HG03565 (cell line): Measurements from ENCODE around the gene TFF2.

ENCODE experiments used
- ATAC-seq: cut with Tn5 transposase; IDR thresholded peaks from one replicate; pipeline ENCODE4 v1.9.1; 2021; ENCODE audit warnings: mild to moderate bottlenecking, moderate library complexity; ENCODE audit not compliant: unreplicated experiment

Gene TFF2

DNA sequence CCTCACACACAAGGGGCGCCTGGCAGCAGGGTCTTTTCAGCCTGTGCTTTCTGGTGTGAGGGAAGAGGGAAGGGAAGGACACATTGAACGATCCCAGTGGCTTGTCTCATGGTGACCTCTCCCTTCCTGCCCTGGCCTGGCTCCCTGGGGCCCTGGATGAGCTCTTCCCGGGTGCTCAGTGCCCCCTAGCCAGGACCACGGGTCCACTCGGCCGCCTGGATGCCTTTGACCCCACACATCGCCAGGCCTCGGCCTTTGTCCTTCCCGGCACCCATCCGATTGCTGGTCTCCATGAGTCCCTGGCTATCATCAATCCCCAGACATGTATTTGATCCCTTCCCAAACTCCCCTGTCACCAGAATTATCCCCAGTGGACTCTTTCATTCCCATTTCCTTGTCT is 29.6 kb downstream of the TFF2 start:
- ATAC-seq: no peak

DNA sequence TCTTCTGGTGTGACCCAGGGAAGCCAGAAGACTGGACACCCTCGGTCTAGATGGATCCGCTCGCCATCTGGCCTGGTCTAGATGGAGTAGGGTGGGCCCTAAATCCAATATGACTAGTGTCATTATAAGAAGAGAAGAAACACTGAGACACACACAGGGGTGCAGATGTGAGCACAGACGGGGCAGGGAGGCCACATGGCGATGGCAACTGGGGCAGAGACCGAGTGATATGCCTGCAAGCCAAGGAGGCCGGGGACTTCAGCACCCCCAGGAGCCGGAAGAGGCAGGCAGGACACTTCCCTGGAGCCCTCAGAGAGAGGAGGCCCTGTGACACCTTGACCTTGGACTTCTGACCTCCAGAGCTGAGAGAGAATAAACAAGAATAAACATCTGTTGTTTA is 30.0 kb downstream of the TFF2 start:
- no peak for ATAC-seq

DNA sequence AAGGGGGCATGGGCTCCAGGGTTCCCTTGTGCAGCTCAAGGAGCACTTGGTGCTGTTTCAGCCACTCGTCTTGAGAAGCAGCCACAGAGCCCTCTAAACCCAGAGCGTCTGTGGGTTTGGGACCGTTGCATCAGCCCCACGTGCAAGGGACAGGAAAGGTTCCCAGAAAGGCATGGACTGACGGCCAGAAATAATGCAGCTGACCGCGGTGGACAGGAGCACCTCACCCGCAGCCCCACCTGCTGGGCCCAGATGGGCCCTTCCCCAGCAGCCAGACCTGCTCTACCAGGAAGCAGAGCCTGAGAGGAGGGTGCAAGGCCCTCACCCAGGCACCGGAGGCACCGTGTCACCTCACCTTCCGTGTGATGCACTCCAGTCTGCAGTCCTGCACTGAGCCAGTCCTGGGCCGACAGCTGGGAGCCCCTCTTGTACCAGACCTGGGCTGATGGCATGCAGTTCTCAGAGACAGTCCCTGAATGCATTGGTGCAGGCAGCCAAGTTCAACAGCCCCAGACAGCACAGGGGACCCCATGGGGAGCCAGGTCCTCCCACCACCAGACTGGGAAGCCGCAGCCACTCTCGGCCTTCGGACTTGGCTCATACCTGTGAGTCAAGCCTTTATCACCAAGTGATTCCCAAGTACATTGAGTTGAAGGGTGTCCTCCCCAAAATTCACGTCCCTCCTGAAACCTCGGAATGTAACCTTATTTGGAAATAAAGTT is 30.8 kb downstream of the TFF2 start:
- no peak for ATAC-seq

DNA sequence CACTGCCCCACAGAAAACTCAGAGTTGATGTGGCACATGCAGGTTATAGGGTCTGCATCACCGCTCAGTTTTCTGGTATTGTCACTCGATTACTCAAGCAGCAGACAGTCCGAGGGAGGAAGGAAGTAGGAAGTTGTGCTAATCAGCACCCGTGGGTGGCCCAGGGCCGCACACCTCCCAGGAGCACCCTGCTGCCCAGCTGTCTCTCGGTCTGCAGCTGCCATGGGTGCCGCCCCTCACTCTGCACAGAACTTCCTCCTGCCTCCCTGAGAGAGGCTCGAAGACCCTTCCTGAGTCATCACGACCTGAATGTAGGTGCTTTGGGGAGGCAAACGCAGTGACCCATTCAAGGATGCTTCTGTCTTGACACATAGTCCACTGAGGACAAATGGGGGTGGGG is 31.4 kb downstream of the TFF2 start:
- ATAC-seq: no peak

DNA sequence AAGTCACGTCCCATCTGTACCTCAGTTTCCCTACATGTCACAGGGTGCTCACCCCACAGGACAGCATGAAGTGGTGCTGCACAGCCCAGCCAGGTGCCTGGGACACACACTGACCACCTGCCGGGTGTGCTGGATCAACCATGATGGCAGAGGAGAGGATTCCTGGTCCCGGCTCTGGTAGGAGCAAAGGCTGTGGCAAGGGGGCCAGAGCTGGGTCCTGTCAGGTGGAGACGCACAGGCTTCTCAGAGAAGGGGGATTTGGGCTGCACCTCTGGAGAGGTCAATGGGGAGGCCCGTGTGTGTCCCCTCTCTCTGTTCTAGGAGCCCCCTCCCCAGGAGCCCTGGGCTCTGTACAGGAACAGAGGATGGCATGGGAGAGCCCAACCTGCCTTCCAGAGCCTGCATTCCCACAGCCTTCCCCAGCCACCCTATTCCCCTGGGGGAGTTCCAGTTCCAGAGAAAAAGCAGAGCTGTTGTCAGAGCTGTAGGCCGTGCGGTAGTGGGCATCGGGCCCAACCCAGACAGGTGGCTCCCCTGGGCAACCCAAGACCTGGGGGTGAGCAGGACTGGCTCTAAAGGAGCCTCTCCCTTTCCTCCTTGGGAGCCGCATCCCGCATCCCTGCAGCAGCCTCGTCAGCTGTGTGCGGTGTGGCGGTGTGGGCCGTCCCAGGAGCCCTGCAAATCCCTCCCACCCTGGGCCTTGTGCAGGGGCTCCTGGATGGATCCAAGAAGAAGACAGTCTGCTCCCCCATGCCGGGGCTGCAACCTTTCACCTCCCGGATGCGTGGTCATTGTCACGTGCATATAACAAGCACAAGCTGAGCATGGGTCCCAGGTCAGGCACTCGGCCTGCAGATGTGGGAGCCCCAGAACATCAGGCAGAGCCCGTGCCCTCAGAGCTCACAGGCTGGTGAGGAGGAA is 32.7 kb downstream of the TFF2 start:
- no peak for ATAC-seq

DNA sequence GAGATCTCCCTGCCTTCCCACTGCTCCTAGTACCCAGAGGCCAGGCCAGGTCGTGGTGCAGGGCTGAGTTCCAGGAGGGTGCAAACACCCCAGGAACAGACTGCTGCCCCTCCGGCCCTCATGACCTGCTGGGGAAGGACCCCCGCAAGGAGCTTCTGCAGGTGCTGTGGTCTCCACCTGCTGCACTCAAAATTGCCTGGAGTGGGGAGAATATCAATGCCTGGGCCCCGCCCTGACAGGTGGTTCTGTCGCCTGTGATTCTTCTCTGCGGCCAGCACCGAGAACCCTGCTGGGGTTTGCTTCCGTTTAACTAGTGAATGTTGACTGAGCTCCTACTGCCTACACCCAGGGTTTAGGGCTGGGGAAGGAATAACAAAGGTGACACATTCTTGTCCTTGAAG is 33.5 kb downstream of the TFF2 start:
- no peak for ATAC-seq

DNA sequence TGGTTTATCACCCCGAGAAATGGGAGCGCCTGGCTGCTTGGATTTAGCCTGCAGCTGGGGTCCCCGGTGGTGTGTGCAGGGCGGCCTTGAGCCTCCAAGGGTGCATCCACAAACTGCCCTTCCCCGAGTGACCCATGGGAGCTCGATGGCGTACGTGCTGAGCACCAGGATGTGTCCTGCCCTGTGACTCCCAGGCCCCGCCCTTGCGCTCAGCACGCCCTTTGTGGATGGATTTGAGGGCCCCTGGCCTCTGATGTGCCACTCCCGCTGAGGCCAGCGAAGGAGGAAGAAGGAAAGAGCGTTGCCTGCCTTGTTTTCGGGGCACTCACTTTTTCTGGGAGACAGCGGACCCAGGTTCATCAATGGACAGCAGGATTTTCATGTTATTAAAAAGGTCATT is 33.9 kb downstream of the TFF2 start:
- ATAC-seq: no peak

DNA sequence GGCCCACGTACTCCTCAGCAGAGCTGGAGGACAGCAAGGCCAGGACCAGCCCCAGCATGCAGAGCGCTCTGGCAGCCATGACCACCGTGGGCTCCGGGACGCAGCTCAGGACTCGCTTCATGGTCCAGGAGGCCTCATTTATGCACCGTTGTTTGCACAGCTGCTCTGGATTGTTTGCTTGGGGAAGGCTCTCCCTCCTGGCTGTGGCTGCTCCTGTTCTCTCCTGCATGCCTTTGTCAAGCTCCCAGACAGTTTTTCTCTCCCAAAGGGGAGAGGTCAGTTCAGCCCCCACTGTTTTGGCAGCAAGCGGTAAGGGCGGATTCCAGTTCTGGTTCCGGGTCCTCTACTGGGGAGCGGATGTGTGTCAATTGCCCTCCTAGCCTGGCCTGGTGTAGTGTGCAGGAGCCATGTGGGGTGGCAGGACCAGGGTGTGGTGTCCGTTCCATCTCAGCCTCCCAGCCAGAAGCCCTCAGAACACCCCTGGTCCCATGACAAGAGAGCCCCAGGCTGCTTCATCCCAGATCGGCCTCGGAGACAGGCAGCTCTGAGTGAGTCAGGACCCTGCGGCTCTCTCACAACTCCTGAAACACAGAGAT is 35.4 kb downstream of the TFF2 start, which contains the start of gene TFF3:
TSS of gene TFF3 (minus strand) at position 114 of the 596 bp plus-strand sequence. CDS start at position 79, 35 bp downstream.
- no peak for ATAC-seq

DNA sequence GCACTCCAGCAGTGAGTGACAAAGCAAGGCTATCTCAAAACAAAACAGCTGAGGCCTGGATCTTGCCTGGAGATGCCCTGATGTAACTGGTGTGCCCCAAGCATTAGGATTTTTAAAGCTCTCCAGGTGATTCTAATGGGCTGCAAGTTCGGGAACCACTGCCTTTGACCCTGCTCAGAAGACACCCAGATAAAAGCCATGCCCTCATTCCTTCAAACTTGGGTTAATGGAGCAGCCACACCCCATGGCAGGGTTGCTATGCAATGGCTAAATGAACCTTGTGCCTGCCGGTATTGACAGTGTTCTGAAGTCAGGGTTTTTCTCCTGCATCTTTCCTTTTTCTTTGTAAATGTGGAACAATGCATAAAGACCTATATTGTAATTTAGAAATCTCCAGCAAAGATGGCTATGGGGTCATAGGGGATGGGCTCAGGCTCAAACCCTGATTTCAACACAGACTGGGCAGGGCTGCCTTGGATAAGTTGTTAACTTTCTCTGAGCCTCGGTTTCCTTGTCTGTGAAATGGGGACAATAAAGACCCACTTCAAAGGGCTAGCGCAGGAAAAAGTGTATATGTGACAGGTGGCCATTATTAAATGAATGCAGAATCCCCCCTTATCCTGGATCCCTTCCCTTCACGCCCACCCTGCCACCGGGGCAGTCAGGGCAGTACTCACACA is 36.0 kb downstream of the TFF2 start:
- no peak for ATAC-seq

DNA sequence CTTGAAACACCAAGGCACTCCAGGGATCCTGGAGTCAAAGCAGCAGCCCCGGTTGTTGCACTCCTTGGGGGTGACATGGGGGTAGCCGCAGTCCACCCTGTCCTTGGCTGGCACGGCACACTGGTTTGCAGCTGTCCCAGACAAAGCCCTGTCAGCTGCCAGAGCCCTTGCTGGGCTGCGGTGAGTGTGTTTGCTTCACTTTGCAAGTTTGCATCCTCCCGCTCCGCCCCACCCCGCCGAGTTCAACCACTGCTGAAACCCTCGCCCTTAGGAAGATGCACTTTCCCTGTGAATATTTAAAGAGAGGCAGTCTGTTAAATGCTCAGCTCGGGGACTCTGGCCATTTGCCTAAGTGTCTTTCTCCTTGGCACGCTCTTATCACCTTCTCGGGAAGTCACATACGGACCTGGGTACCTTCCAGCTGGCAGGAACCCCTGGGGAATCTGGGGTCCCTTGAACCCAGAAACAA is 37.3 kb downstream of the TFF2 start:
- no peak for ATAC-seq

DNA sequence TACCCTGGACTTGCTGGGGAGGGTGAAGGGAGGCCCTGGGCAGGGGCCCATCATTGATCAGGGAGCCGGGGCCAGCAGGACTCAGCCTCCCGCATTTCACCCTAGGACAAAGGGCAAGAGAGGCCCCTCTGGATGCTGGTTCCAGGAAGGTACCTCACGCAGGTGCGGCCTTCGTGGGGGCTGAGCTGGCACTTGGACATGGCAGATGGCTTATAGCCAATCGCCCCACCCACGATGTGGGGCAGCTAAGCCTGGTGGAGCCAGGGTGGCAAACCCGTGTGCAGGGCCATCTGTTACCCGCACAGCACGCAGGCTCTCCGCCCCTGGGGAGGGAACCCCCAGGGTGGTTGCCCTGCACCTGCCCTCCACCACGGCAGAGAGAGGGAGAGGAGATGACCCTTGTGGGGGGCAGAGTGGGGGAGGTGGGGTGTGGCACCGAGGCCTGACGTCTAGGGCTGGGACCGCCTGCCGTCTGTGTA is 38.1 kb downstream of the TFF2 start:
- ATAC-seq: no peak

DNA sequence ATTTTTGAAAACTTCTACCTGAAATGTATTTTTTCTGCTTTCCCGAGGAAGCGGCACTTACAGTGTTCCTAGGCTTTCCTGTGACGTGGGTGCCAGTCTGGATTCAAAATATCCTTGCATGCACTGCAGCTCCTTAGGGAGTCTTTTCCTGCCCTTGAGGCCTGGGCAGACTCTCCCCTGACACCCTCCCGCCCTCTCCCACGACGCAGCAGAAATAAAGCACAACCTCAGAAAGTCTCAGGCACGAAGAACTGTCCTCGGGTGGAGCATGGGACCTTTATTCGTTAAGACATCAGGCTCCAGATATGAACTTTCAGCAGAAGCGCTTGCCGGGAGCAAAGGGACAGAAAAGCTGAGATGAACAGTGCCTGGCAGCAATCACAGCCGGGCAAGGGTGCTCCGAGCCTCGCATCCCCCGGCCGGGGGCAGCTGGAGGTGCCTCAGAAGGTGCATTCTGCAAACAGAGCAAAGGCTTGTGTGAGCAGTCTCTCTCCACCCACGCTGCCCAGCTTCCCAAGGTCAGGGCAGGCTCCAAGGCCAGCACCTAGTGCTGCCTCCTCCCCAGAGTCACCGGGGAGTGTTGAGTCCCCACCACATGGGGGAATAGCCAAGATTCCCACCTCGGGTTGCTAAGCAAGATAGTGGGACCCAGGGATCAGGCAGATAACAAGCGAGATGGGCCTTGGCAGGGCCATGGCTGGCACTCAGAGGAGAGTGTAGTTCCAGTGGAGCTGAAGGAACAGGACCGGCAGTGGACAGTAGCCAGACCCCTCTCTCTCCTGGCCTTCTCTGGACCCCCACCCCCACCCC is 38.8 kb downstream of the TFF2 start:
- ATAC-seq: no peak

DNA sequence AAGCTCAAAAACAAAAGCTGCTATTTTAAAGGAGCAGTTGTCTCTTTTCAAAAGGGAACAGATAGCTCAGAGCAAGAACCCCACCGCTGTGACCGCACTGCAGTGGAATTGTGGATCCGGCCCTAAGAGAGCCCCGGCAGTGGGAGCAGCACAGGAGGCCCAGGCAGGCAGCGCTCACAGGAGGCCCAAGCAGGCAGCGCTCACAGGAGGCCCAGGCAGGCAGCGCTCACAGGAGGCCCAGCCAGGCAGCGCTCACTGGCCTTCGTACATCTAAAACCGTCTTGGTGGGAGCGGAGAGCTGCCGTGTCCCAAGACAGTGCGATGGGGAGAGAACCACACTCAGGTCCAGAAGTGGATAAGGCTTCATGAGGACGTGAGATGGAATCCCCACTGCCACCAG is 39.6 kb downstream of the TFF2 start:
- ATAC-seq: no peak

DNA sequence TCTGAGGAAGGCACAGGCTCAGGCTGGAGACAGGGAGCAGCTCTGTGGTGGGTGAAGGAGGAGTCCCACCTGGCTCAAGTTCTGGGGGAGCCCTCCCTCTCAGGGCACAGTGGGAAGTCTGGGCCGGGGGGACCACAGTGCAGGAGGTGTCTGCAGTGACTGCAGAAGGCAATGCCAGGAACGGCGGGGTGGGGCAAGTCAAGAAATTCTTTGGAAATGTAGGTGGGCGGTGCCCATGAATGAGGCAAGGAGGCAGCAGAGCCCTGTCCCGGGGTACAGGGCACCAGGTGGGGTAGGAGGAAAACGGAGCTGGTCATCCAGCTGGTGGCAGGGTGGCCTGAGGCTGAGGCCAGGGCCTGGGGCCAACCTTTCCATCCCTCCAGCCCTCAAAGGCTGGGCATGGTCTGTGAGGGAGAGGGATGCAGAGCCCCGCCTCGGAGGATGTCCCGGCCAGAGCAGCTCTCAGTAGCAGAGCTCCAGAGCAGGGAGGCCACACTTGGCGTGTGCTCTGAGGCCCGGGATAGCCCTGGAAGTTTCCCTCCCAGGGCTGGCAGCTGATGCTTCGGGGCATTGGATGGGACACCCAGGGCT is 40.3 kb downstream of the TFF2 start:
- no peak for ATAC-seq

DNA sequence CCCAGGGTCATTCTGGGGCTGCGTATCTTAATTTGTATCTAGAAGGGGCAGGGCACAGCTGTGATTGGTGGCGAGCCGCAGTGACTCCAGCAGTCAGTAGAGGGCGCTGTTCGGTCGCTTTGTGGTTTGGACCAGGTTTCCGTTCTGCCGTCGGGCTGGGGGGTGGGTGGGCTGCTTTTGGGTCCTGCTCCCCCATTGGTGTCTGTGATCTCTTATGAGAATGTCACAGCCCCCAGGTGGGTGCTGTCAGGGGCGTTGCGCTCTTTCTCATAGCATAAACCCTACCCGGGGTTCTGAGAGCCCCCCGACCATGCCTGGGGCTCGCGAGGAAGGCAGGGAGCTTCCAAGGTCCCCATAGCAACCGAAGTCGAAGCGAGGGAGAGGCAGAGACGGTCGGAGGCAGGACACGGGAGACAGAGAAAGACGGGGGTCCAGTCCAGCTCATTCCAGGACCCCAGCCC is 41.0 kb downstream of the TFF2 start:
- no peak for ATAC-seq

DNA sequence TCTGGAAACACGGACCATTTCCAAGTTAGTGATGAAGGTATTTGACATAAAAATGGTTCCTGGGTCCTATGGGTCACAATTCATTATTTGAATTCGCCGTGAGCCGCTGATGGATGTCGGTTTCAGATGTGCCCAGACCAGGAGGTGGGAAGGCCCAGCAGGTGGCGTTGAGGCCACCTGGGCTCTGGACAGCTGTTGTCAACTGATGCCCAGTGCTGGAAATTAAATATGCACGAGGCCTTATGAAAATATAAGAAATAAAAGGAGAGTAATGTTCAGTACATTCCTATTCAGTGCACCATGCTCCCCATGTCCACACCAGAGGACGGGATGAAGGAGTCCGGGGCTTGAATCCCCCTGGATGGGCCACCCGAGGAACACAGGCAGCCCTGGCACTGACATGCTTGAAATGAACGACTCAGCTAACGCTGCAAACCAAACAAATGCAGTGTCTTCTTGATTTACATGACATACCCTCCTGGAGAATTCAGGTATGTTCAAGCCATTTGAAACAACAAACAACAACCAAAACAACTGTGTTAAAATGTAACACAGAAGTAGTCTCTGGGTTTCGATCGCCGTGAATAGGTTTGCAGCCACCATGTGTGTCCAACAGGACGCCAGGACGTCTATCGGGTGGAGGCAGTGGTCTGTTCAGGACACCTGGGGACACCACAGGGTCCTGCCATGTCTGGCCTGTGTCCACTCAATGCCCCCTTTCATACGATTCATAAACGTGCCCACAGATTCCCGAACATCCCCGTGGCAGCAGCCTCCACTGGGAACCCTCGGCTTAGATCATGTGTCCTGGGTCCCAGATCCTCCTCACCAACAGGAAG is 41.7 kb downstream of the TFF2 start:
- ATAC-seq: no peak

DNA sequence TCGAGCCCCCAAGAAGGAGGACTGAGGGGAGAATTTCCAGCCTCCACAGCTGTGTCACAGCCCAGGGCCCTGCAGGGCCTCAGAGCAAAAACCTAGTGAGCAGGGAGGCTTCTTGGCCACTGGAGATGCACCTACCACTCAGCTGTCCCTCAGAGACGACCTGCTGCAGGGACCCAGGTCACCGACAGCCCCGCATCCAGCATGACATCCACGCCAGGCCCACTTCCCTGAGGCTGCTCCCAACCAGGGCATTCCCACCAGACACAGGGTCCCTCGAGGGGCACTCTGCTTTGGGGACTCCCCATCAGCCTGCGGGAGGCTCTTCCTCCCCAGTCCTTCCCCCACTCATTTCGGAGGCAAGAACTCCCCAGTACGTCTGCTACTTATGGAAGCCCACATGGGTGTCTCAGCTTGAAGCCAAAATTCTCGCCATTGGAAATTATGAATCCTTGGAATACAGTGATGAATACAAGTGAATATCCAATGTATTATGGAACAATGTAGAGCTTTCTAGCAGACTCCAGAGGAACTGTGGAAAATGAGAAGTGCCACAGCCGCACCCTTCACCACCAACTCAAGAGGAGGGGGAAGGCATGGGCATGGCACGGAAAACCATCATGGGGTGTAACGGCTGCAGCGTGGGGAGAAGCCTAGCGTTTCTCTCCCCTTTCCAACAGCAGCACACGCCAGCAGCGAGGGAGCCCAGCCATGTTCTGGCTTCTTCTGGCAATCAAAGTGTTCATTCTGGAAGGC is 42.5 kb downstream of the TFF2 start:
- ATAC-seq: no peak

DNA sequence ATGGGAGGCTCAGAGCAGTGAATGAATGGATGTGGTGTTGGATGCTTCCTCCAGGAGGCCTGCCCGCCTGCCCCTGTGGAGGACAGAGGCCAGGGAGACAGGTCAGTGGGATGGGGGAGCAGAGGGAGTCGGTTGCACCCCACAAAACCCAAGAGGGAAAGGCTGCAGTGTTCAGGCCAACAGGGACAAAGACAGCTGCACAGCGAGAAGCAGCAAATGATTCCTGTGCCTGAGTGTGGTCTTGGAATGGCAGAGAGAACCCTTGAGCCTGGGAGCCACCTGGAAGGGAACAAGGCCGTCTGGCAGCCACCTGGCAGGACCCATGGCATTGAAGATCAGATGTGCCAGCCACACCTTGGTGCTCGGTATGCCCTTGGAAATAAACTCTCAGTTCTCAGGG is 43.7 kb downstream of the TFF2 start:
- no peak for ATAC-seq
